IMR-90 (cell line): ENCODE data around the gene NDOR1. TPM values are rescaled to one million over a fixed set of nuclear protein-coding genes. Genes with fewer than 3 reads are reported as not detected.

Source experiments
- ATAC-seq: fragments of 200-7000 bp; cut with Tn5 transposase; 2 replicates; pipeline ENCODE4 v1.9.1; 2020; ENCODE audit warnings: low read depth, mild to moderate bottlenecking, moderate library complexity
- BruUV-seq: library from RNA; stranded (reverse); fragments of 400-500 nt; replicated peaks from 2 replicates; lab custom pipeline; 2021; lab: Mats Ljungman, UMichigan
- CTCF ChIA-PET: fragments of 300-600 bp; formaldehyde crosslinking; extraction: SDS; loops from one replicate; lab custom pipeline; 2021; ENCODE audit warnings: antibody characterized with exemption; lab: Yijun Ruan, JAX
- POLR2A ChIA-PET: fragments of 300-600 bp; sonication (Branson Sonifier 250); formaldehyde crosslinking; loops from one replicate; lab custom pipeline; 2022; ENCODE audit warnings: antibody characterized with exemption; ENCODE audit not compliant: unreplicated experiment; lab: Charles Lee
- DNase-seq: peaks from one replicate; pipeline ENCODE4 v3.0.0; 2013
- H2AFZ ChIP-seq: replicated peaks from 2 replicates; pipeline ENCODE3; 2013; ENCODE audit warnings: low read length, mild to moderate bottlenecking; ENCODE audit not compliant: poor library complexity
- H2AK5ac ChIP-seq: 2 replicates; pipeline ENCODE4 v1.6.1; 2013; ENCODE audit warnings: low read depth, low read length, inconsistent platforms
- H2AK9ac ChIP-seq: replicated peaks from 2 replicates; pipeline ENCODE3; 2013; ENCODE audit warnings: mild to moderate bottlenecking, low read depth, low read length, moderate library complexity; ENCODE audit not compliant: poor library complexity
- H2BK120ac ChIP-seq: 2 replicates; pipeline ENCODE4 v1.6.1; 2013; ENCODE audit warnings: low read depth, low read length, inconsistent platforms
- H2BK15ac ChIP-seq: 3 replicates; pipeline ENCODE4 v1.6.1; 2013; ENCODE audit warnings: low read depth, low read length, inconsistent platforms
- H2BK20ac ChIP-seq: 2 replicates; pipeline ENCODE4 v1.6.1; 2013; ENCODE audit warnings: low read depth, mild to moderate bottlenecking, inconsistent platforms, low read length, moderate library complexity
- H2BK5ac ChIP-seq: 2 replicates; pipeline ENCODE4 v1.6.1; 2013; ENCODE audit warnings: mild to moderate bottlenecking, low read depth, low read length, inconsistent platforms; ENCODE audit not compliant: poor library complexity, severe bottlenecking
- H3K14ac ChIP-seq: replicated peaks from 2 replicates; pipeline ENCODE4 v1.6.1; 2013; ENCODE audit warnings: low read depth, low read length, inconsistent platforms
- H3K18ac ChIP-seq: 2 replicates; pipeline ENCODE4 v1.6.1; 2013; ENCODE audit warnings: low read depth, low read length, control low read depth
- H3K23ac ChIP-seq: 2 replicates; pipeline ENCODE4 v1.6.1; 2013; ENCODE audit warnings: low read depth, low read length, inconsistent platforms
- H3K27ac ChIP-seq: 2 replicates; pipeline ENCODE4 v1.5.1; 2013; ENCODE audit warnings: mild to moderate bottlenecking, control low read depth, low read length; ENCODE audit not compliant: insufficient read depth
- H3K27me3 ChIP-seq: 2 replicates; pipeline ENCODE4 v1.6.1; 2013; ENCODE audit warnings: low read length; ENCODE audit not compliant: control insufficient read depth, insufficient read depth
- H3K36me3 ChIP-seq: 2 replicates; pipeline ENCODE4 v1.6.1; 2013; ENCODE audit warnings: low read length, mixed read lengths; ENCODE audit not compliant: control insufficient read depth, insufficient read depth
- H3K4ac ChIP-seq: 2 replicates; pipeline ENCODE4 v1.6.1; 2013; ENCODE audit warnings: low read depth, low read length, inconsistent platforms
- H3K4me1 ChIP-seq: 2 replicates; pipeline ENCODE4 v1.6.1; 2013; ENCODE audit warnings: low read length, mixed read lengths; ENCODE audit not compliant: control insufficient read depth, insufficient read depth
- H3K4me2 ChIP-seq: 2 replicates; pipeline ENCODE4 v1.6.1; 2013; ENCODE audit warnings: low read depth, mild to moderate bottlenecking, control low read depth, low read length, moderate library complexity
- H3K4me3 ChIP-seq: 2 replicates; pipeline ENCODE4 v1.5.1; 2013; ENCODE audit warnings: low read depth, mild to moderate bottlenecking, control low read depth, low read length, moderate library complexity; ENCODE audit not compliant: insufficient read depth
- H3K56ac ChIP-seq: 2 replicates; pipeline ENCODE4 v1.6.1; 2013; ENCODE audit warnings: low read length, inconsistent platforms; ENCODE audit not compliant: insufficient read depth; ENCODE audit errors: extremely low read depth
- H3K79me1 ChIP-seq, 2 experiments: 2 replicates each; pipeline ENCODE4 v1.6.1; 2013; ENCODE audit warnings: low read length in 2 of 2, inconsistent platforms in 1 of 2, low read depth in 1 of 2
- H3K9ac ChIP-seq: 2 replicates; pipeline ENCODE4 v1.6.1; 2013; ENCODE audit warnings: low read depth, low read length, control low read depth
- H3K9me1 ChIP-seq: 2 replicates; pipeline ENCODE4 v1.6.1; 2013; ENCODE audit warnings: low read length, inconsistent platforms; ENCODE audit not compliant: insufficient read depth
- H3K9me3 ChIP-seq: 2 replicates; pipeline ENCODE4 v1.6.1; 2013; ENCODE audit warnings: low read length; ENCODE audit not compliant: control insufficient read depth, insufficient read depth
- H4K20me1 ChIP-seq: 2 replicates; pipeline ENCODE4 v1.6.1; 2013; ENCODE audit warnings: low read length, inconsistent platforms; ENCODE audit not compliant: insufficient read depth
- H4K5ac ChIP-seq: 2 replicates; pipeline ENCODE4 v1.6.1; 2013; ENCODE audit warnings: mild to moderate bottlenecking, low read depth, low read length, control low read depth
- H4K8ac ChIP-seq, 2 experiments: 2 replicates each; pipeline ENCODE4 v1.6.1; 2013; ENCODE audit warnings: low read depth in 2 of 2, low read length in 2 of 2, control low read depth in 1 of 2, inconsistent platforms in 1 of 2
- H4K91ac ChIP-seq: 2 replicates; pipeline ENCODE4 v1.6.1; 2013; ENCODE audit warnings: low read depth, low read length, inconsistent platforms; ENCODE audit not compliant: insufficient read depth
- BHLHE40 ChIP-seq: fragments of 150-350 bp; IDR thresholded peaks from 2 replicates; pipeline ENCODE4 v1.6.1; 2016; ENCODE audit warnings: mild to moderate bottlenecking, low read depth, low read length
- CTCF ChIP-seq: conservative IDR thresholded peaks from 2 replicates; pipeline ENCODE4 v1.5.1; 2012; ENCODE audit warnings: mild to moderate bottlenecking, low read depth, low read length, improper control_type of control experiment
- ELK1 ChIP-seq: fragments of 150-350 bp; IDR thresholded peaks from 2 replicates; pipeline ENCODE4 v1.6.1; 2016; ENCODE audit warnings: low read depth, mild to moderate bottlenecking, low read length, moderate library complexity, borderline replicate concordance
- MAZ ChIP-seq: IDR thresholded peaks from 2 replicates; pipeline ENCODE4 v1.6.1; 2012; ENCODE audit warnings: low read depth, mild to moderate bottlenecking, low read length, improper control_type of control experiment, moderate library complexity, borderline replicate concordance
- POLR2A ChIP-seq: IDR thresholded peaks from 2 replicates; pipeline ENCODE4 v1.6.1; 2012; ENCODE audit warnings: mild to moderate bottlenecking, low read depth, low read length
- RAD21 ChIP-seq: IDR thresholded peaks from 2 replicates; pipeline ENCODE4 v1.6.1; 2012; ENCODE audit warnings: low read length, improper control_type of control experiment
- RCOR1 ChIP-seq: IDR thresholded peaks from 2 replicates; pipeline ENCODE4 v1.6.1; 2012; ENCODE audit warnings: mild to moderate bottlenecking, low read length, improper control_type of control experiment; ENCODE audit not compliant: insufficient replicate concordance
- SMC3 ChIP-seq: fragments of 150-350 bp; IDR thresholded peaks from 2 replicates; pipeline ENCODE4 v1.6.1; 2016; ENCODE audit warnings: low read depth, mild to moderate bottlenecking, antibody characterized with exemption, low read length, moderate library complexity
- WGBS, 2 experiments: methylation state at CpG; one replicate each; pipeline versions ENCODE4 v1.1.5 to v1.1.7; 2013; ENCODE audit warnings: missing lambda C conversion rate in 2 of 2; ENCODE audit not compliant: insufficient read length in 1 of 2; ENCODE audit errors: extremely low coverage in 2 of 2; 5-methylcytosine and 5-hydroxymethylcytosine counted together
- dilution Hi-C: fragments of 300-500 bp; cut with HindIII; formaldehyde crosslinking; loops from one replicate; pipeline ENCODE4 v1.14.3; 2018; ENCODE audit warnings: low sequenced_read_pairs; ENCODE audit not compliant: unreplicated experiment
- in situ Hi-C: fragments of 300-500 bp; cut with MboI; formaldehyde crosslinking; loops from 3 replicates; pipeline ENCODE4 v1.14.3; 2019; ENCODE audit warnings: low sequenced_read_pairs, inconsistent platforms, mixed read lengths
- intact Hi-C: fragments of 100-400 bp; cut with micrococcal nuclease; formaldehyde crosslinking; loops from 2 replicates; pipeline ENCODE4 v1.10.0; 2022
- polyA plus RNA-seq, 3 experiments: library from polyadenylated mRNA; depleted of rRNA; stranded (reverse); fragments of >200 nt; gene quantifications; 2 replicates each; pipeline ENCODE4 v1.2.3, GENCODE V29; 2012; ENCODE audit warnings: low replicate concordance in 1 of 3
- total RNA-seq: library from RNA; depleted of rRNA; stranded (reverse); fragments of >200 nt; gene quantifications from 2 replicates; pipeline ENCODE4 v1.2.3, GENCODE V29; 2012

The NDOR1 gene
- total and polyA plus RNA-seq, 2 of the 4 experiments (the other 2 are of a cell fraction), result 0.90 to 10.6 TPM

- DNase-seq, result no peak
- 70% methylated on average over 16 of the region's 36 CpGs; no CpG with 5 or more reads in 1 of the 2 experiments for WGBS, 2 experiments
- H3K4me3 ChIP-seq, result no peak overlapping the region
- H2AK9ac ChIP-seq, result peak overlapping the region; percentile 70
- no peaks in the 10 kb centered on the region for H4K20me1 ChIP-seq
- H3K18ac ChIP-seq, result no peak overlapping the region
- no peak overlapping the region for H4K5ac ChIP-seq
- H3K36me3 ChIP-seq, result peaks cover 16% of the 10 kb centered on the region
- BruUV-seq, result no TSS peak
- H2BK5ac ChIP-seq, result no peak overlapping the region
- no peaks in the 10 kb centered on the region for H3K27me3 ChIP-seq
- H2AK5ac ChIP-seq, result no peak overlapping the region
- ATAC-seq, result no peak
- dilution Hi-C loops (no loop called here), in situ Hi-C loops (no loop called here), intact Hi-C loops (no loop called here)
- no peak overlapping the region for H3K4ac ChIP-seq
- H2BK15ac ChIP-seq, result no peak overlapping the region
- ChIA-PET CTCF (no interaction called here), POLR2A (no interaction called here)
- TF ChIP-seq POLR2A, result no peak
- no peak for TF ChIP-seq BHLHE40
- TF ChIP-seq ELK1, result no peak
- TF ChIP-seq SMC3, result no peak
- TF ChIP-seq CTCF, result no peak
- no peak for TF ChIP-seq RCOR1
- TF ChIP-seq MAZ, result no peak
- no peak for TF ChIP-seq RAD21
- no peak overlapping the region for H2BK120ac ChIP-seq
- H3K56ac ChIP-seq, result no peak overlapping the region
- no peak overlapping the region for H3K9ac ChIP-seq
- H3K4me2 ChIP-seq, result no peak overlapping the region
- H3K9me1 ChIP-seq, result peaks cover 3% of the 10 kb centered on the region; the same call in 1 of the 2 replicates
- H3K9me3 ChIP-seq, result no peaks in the 10 kb centered on the region
- H2AFZ ChIP-seq, result no peak overlapping the region
- H3K23ac ChIP-seq, result no peak overlapping the region
- no peak overlapping the region for H2BK20ac ChIP-seq
- peaks cover 0 to 6% of the 10 kb centered on the region in 2 experiments; a peak in 1 of 4 replicates for H3K79me1 ChIP-seq
- H3K14ac ChIP-seq, result no peak overlapping the region
- no peak overlapping the region for H4K8ac ChIP-seq
- peaks cover 8% of the 10 kb centered on the region for H3K4me1 ChIP-seq
- no peak overlapping the region for H3K27ac ChIP-seq
- H4K91ac ChIP-seq, result no peak overlapping the region
Observed at GRCh38 chr9:137217276-137218211, 12.0 kb downstream of the NDOR1 start.
